HEK293T (cell line): ENCODE measurements around the gene SEPTIN1.

Experiments used
- ARNT ChIP-seq: fragments of 450-650 bp; IDR thresholded peaks from 2 replicates; pipeline ENCODE4 v1.6.1; 2017; ENCODE audit warnings: mild to moderate bottlenecking
- BHLHE40 ChIP-seq: fragments of 450-650 bp; IDR thresholded peaks from 2 replicates; pipeline ENCODE4 v1.6.1; 2016; ENCODE audit warnings: mild to moderate bottlenecking, moderate library complexity, borderline replicate concordance
- ELF4 ChIP-seq: fragments of 450-650 bp; IDR thresholded peaks from 2 replicates; pipeline ENCODE4 v1.6.1; 2017; ENCODE audit warnings: antibody characterized with exemption
- FOXA1 ChIP-seq: fragments of 450-650 bp; IDR thresholded peaks from 2 replicates; pipeline ENCODE4 v1.6.1; 2016; ENCODE audit warnings: mild to moderate bottlenecking
- HDGF ChIP-seq: fragments of 450-650 bp; IDR thresholded peaks from 2 replicates; pipeline ENCODE4 v1.6.1; 2017; ENCODE audit warnings: antibody characterized with exemption, borderline replicate concordance
- ZNF384 ChIP-seq: fragments of 450-650 bp; IDR thresholded peaks from 2 replicates; pipeline ENCODE4 v1.6.1; 2016

- TF ChIP-seq ELF4: no peak
- no peak for TF ChIP-seq ARNT
- no peak for TF ChIP-seq BHLHE40
- TF ChIP-seq ZNF384: no peak
- TF ChIP-seq HDGF: no peak
- no peak for TF ChIP-seq FOXA1
These were observed 39.4 kb downstream of the SEPTIN1 start for GRCh38 chr16:30342751-30343490.
